NCI-H146 treated with DMSO at 0.1 percent for 48 hours (cell line): ENCODE results near the gene PTPRN2.
"Not testable (repeated sequence)": the region's sequence is repeated elsewhere in the genome, so short reads cannot be mapped to it uniquely, and the experiment has no call there.

ENCODE experiments used
- DNase-seq: peaks from one replicate; lab custom pipeline; 2025; ENCODE audit not compliant: unreplicated experiment; lab: John Stamatoyannopoulos, UW

Gene PTPRN2

DNA sequence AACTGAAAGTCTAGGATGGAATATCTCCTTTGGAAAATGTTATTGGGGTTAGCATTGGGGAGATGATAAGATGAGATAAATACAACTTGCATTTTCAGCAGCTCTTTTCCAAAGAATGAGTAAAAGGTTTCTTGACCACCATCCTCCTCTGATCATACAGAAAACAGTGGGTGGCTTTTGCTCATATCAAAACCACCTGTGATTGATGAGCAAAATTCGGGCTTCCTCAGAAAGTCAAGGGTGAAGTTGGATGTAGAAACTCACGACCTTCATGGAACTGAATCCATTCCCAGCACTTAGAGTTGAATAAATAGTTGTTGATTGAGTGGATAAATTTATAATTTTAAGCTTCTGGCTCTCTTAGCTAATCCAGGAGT, 1092.5 kb downstream of the PTPRN2 start:
- no peak for DNase-seq

DNA sequence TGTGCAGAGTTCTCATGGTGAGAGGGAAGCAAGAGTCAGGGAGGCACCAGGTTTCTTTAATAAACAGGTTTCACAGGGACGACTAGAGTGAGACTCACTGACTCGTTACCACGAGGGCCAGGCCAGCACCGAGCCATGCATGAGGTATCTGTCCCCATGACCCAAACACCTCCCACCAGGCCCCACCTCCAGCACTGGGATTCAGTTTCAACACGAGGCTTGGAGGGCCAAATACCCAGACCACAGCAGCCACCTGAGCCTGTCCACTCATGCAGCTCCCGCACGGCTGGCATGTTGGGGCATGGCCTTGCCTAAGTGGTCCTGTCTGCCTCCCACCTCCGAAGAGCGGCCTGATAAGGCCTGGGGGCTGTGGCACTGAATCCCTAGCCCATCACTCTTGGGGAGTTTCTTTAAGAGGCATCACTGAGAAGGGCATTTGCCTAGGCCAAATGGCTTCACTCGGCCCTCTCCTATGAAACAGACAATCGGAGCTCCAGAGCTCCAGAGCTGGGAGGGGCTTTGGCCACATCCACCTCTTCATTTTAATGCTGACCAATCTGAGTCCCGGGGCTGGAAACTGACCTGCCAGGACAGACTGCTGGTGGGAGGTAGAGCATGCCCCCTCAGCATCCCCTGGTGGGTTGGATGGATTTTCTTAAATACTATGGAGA, 1093.0 kb downstream of the PTPRN2 start:
- DNase-seq, result no peak

DNA sequence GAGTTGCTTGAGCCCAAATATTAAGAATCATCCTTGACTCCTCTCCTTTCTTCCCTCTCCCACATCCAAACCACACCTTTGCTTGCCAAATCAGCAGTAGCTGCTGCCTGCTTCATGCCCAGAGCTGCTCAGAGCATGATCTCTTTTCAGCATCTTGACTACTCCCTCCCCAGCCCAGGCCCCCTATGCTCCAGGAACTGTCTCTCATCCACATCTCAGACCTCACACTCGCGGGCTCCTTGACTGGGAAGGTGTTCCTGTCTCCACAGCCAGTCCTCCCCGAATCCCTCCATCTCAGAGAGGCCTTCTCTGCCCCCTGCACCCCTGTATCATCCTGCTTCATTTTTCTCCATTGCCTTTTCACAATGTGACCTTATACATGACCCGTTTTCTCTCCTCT, 1093.8 kb downstream of the PTPRN2 start:
- DNase-seq, result no peak

DNA sequence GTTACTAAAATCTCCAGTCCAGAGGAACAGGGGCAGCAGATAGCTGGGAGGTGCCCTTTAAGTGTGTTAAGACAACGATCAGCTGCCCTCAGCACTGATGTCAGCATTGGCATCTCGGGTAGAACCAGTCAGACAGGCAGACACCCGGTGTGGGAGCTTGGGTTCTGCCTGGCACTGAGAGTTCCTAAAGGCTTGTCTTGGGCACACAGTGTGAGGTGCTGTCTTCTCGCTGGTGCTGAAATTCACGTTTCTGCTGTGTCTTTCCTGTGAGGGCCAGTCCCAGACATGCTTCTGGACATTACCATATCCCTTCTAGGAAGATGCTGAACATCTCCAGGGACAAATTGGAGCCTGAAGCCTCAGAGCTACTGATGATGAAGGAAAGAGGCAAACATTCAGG, 1094.6 kb downstream of the PTPRN2 start:
- DNase-seq, result no peak

DNA sequence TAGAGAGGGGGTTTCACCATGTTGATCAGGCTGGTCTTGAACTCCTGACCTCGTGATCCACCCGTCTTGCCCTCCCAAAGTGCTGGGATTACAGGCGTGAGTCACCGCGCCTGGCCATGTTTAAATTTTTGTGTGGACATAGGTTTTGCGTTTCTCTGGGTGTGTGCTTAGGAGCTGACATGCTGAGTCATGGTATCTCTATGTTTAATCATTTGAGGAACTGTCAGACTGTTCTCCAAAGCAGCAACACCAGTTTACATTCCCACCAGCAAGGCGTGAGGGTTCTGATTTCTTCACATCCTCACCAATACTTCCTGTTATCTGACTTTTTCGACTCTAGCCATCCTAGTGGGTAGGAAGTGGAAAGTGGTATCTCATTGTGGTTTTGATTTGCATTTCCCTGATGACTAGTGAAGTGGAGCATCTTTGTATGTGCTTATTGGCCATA, 1097.1 kb downstream of the PTPRN2 start:
- DNase-seq, result no peak

DNA sequence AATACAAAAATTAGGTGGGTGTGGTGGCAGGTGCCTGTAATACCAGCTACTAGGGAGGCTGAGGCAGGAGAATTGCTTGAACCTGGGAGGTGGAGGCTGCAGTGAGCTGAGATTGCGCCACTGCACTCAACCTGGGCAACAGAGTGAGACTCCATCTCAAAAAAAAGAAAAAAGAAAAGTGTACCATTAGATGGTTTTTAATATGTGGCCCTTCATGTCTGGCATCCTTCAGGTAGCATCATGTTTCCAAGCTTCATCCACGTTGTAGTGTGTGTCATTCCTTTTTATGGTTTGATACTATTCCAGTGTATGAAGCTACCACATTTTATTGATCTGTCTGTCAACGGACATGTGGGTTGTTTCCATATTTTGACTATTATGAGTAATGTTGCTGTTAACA, 1097.8 kb downstream of the PTPRN2 start:
- DNase-seq, result not testable (repeated sequence)
